Right ventricle myocardium inferior (tissue), 1 donor: ENCODE measurements around the gene GSTT4. TPM values are rescaled to one million over a fixed set of nuclear protein-coding genes. Genes with fewer than 3 reads are reported as not detected.
"Not testable (repeated sequence)": the region's sequence is repeated elsewhere in the genome, so short reads cannot be mapped to it uniquely, and the experiment has no call there.

ENCODE experiments used
- ATAC-seq: fragments of 200-7000 bp; cut with Tn5 transposase; one replicate; pipeline ENCODE4 v1.9.1; 2020; ENCODE audit warnings: mild to moderate bottlenecking, moderate library complexity
- DNase-seq: peaks from one replicate; pipeline ENCODE4 v3.0.0; 2021; ENCODE audit errors: missing footprints
- intact Hi-C: fragments of 100-400 bp; cut with DNase I; formaldehyde crosslinking; loops from one replicate; pipeline ENCODE4 v1.11.0; 2022
- total RNA-seq: library from RNA; stranded (reverse); fragmentation: NEBNext Ultra II Directional; extraction: Animal tissue kit (Norgen Biotek cat#: 25700); gene quantifications from one replicate; pipeline ENCODE4 v1.2.1, GENCODE V29; 2021
- donor health status: DM: no; HTN: yes; CAD: no; lungs with severe emphysema.

The GSTT4 gene
- total RNA-seq, 1 donor from 2014 or later: not detected

- DNase-seq (no peak), ATAC-seq (peak; percentile 24)
- intact Hi-C loops: loop anchor here (5.0 to 10.0 kb wide), 2 partner anchors 50 to 103 kb away; no protein-coding TSS in a partner anchor
Observed at GRCh38 chr22:24002272-24002671, 3.0 kb downstream of the GSTT4 start.

GRCh38 chr22:24001314-24001713, 3.9 kb downstream of the GSTT4 start:
- ATAC-seq: no peak
- DNase-seq: no peak
- intact Hi-C loops: loop anchor here (5.0 to 10.0 kb wide), 2 partner anchors 49 to 103 kb away; no protein-coding TSS in a partner anchor

- not testable (repeated sequence) for DNase-seq, ATAC-seq
- intact Hi-C loops: loop anchor here (5.0 to 10.0 kb wide), 2 partner anchors 47 to 105 kb away; no protein-coding TSS in a partner anchor
Observed at GRCh38 chr22:23999779-24000178, 5.5 kb downstream of the GSTT4 start.

- intact Hi-C loops: no loop called here
- DNase-seq (no peak), ATAC-seq (no peak)
Observed at GRCh38 chr22:23997092-23997491, 8.2 kb downstream of the GSTT4 start.

- ATAC-seq, intact Hi-C loops, DNase-seq: not testable (repeated sequence)
Observed at GRCh38 chr22:23993581-23994177, 11.6 kb downstream of the GSTT4 start.

GRCh38 chr22:23993080-23993479, 12.2 kb downstream of the GSTT4 start:
- intact Hi-C loops, DNase-seq, ATAC-seq: not testable (repeated sequence)

DNA sequence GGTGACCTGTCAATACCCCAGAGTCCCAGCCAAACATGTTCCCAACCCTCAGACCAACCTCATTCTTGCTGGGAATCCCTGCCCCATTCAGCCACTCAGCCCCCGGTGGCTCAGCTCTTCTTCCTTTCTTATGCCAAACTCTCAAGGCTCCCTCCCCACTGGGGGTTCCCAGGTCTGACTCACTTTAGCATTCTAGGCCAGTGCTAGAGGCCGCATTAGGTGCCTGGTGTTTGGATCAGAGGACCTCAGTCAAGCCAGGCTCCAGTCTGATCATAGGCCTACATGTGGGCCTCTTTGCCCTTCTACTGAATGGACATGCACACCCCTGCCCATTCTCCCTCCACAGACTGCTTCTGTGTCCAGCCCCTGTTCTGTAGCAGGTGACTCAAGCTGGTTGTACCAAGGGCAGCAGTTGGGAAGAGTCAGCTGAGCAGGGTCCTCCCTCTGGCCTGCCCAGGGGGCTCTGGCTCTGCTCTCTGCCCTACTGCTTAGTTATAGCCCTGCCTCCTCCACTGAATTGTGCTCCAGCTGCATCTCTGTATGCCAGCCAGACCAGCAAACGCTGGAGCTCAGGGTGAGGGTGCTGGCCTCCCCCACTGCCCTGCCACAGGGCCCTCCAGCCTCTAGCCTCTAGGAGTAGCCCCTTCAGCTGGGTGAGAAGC, 15.5 kb downstream of the GSTT4 start:
- DNase-seq, ATAC-seq, intact Hi-C loops: not testable (repeated sequence)

GRCh38 chr22:23986538-23987178, 18.6 kb downstream of the GSTT4 start:
- ATAC-seq, DNase-seq, intact Hi-C loops: not testable (repeated sequence)

GRCh38 chr22:23986089-23986488, 19.2 kb downstream of the GSTT4 start:
- DNase-seq, ATAC-seq, intact Hi-C loops: not testable (repeated sequence)

DNA sequence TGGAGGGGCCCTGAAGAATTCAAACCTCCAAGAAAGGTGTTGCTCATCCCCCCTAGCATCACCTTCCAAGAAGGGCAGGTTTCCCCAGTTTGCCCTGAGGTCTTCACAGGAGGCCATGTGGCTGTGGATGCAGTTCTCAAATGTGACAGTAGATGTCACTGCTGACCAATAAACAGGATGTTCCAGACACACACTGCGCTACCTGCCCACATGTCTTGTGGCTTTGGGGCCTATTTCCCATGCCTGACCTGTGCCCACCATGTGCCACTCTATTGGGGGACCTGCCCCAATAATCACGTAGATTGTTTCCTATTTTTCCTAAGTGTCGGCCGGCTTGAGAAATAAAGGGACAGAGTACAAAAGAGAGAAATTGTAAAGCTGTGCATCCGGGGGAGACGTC, 20.8 kb downstream of the GSTT4 start:
- ATAC-seq (no peak), DNase-seq (no peak)
- intact Hi-C loops: no loop called here

- ATAC-seq, intact Hi-C loops, DNase-seq: not testable (repeated sequence)
Observed at GRCh38 chr22:23980567-23980966, 24.7 kb downstream of the GSTT4 start.

DNA sequence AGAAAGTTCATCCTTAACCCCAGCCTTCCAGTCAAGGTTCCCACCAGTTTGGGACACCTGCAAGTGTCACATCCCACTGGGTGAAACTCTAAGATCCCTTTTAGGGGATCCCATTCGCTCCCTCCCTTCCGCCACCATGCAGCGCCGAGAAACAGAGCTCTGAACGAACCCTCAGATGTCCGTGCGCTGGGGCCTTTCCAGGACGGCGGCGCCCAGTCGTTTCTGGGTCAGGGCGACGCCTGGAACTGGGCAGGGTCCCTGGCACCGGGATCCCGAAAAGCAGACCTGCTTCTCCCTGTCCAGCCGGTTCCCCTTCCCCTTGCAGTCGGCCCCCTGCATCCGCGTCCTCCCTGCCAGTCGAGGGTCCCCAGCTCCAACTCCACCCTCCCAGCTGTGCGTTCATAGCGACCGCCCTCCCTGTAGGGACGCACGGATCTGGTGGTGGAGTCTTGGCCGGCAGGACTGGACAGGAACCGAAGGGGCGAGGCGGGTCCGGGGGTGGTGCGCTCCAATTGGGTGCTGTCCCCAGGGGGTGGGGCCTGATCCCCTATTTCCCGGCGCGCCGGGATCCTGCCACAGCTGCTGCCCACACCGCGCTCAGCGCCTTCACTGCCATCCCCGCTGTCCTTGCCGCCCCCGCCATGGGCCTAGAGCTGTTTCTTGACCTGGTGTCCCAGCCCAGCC, 25.6 kb downstream of the GSTT4 start, which contains the start of gene GSTT2:
TSS of gene GSTT2 (plus strand) at position 578 of the 684 bp plus-strand sequence.
- peak; percentile 90 for ATAC-seq
- DNase-seq, intact Hi-C loops: not testable (repeated sequence)

- DNase-seq, intact Hi-C loops, ATAC-seq: not testable (repeated sequence)
Observed at GRCh38 chr22:23977304-23977703, 27.9 kb downstream of the GSTT4 start.

DNA sequence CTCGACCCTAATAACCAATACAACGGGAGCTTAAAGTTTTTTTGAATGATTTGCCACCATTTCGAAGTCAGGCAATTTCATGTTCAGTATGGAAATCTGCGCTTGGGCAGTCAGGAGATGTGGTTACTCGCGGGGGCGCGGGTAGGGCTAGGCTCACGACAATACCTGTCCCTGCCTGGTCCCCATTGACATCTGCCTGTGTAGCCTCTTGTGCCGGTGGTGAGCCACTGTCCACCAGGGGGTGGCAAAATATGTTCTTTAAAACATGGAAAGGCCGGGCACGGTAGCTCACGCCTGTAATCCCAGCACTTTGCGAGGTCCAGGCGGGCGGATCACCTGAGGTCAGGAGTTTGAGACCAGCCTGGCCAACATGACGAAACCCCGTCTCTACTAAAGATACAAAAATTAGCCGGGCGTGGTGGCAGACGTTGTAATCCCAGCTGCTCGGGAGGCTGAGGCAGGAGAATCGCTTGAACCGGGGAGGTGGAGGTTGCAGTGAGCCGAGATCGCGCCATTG, 30.4 kb downstream of the GSTT4 start:
- intact Hi-C loops: loop anchor here (5.0 kb wide), 1 partner anchor 48 kb away; no protein-coding TSS in a partner anchor
- peak; percentile 26 for ATAC-seq
- not testable (repeated sequence) for DNase-seq

- intact Hi-C loops: loop anchor here (5.0 kb wide), 1 partner anchor 47 kb away; no protein-coding TSS in a partner anchor
- DNase-seq: not testable (repeated sequence)
- ATAC-seq: peak; percentile 96
Observed at GRCh38 chr22:23974345-23974744, 30.9 kb downstream of the GSTT4 start, which contains the start of gene DDT. Gene DDT, minus strand, starts transcription at chr22:23974441. Its CDS starts 27 bp downstream, at chr22:23974414.

GRCh38 chr22:23971927-23972326, 33.3 kb downstream of the GSTT4 start:
- ATAC-seq, DNase-seq: not testable (repeated sequence)
- intact Hi-C loops: loop anchor here (5.0 kb wide), 1 partner anchor 45 kb away; no protein-coding TSS in a partner anchor

GRCh38 chr22:23970816-23971486, 34.3 kb downstream of the GSTT4 start:
- no peak for ATAC-seq
- no peak for DNase-seq
- intact Hi-C loops: loop anchor here (5.0 kb wide), 1 partner anchor 44 kb away; no protein-coding TSS in a partner anchor
